A673 (cell line): Measurements from ENCODE around the gene AOPEP.

Source experiments
- CTCF ChIP-seq: fragments of 300-800, 200-600 bp; sonication (generic); conservative IDR thresholded peaks from 2 replicates; pipeline ENCODE4 v1.5.1; 2017; ENCODE audit warnings: low read depth, mild to moderate bottlenecking, antibody characterized with exemption, low read length, moderate library complexity, mixed read lengths
- EZH2 ChIP-seq: fragments of 200-600 bp; sonication (generic); IDR thresholded peaks from 2 replicates; pipeline ENCODE4 v1.6.1; 2017; ENCODE audit warnings: borderline replicate concordance, low read depth, mild to moderate bottlenecking, mixed read lengths, antibody characterized with exemption, low read length; ENCODE audit not compliant: poor library complexity, severe bottlenecking

- TF ChIP-seq CTCF (no peak), EZH2 (no peak)
These were observed at the start of gene AOPEP for GRCh38 chr9:94726495-94727191.
